Endothelial cell of umbilical vein (primary cell): ENCODE results near the gene ITGA7. TPM values are rescaled to one million over a fixed set of nuclear protein-coding genes. Genes with fewer than 3 reads are reported as not detected.

ENCODE experiments used
- Bru-seq: library from RNA; stranded (reverse); fragments of 400-500 nt; gene quantifications from one replicate; lab custom pipeline; 2021; lab: Mats Ljungman, UMichigan
- BruChase-seq, 2 experiments: library from RNA; stranded (reverse); fragments of 400-500 nt; gene quantifications; one replicate each; lab custom pipeline; 2021; lab: Mats Ljungman, UMichigan
- BruUV-seq: library from RNA; stranded (reverse); fragments of 400-500 nt; replicated peaks from 2 replicates; lab custom pipeline; 2021; lab: Mats Ljungman, UMichigan
- CTCF ChIA-PET: fragments of 300-600, 350-600 bp; sonication (Branson Sonifier 250); formaldehyde crosslinking; loops from one replicate; lab custom pipeline; 2021; ENCODE audit warnings: antibody characterized with exemption, inconsistent platforms; lab: Charles Lee
- POLR2A ChIA-PET: fragments of 300-600, 350-600 bp; sonication (Branson Sonifier 250); formaldehyde crosslinking; loops from one replicate; lab custom pipeline; 2021; ENCODE audit warnings: antibody characterized with exemption, inconsistent platforms; lab: Charles Lee
- DNase-seq: peaks from one replicate; pipeline ENCODE4 v3.0.0-alpha.2; 2011; ENCODE audit warnings: low read depth, low spot score
- FAIRE-seq: peaks from 2 replicates; lab custom pipeline; 2011; peaks lifted over from hg19 to GRCh38; lab: Jason Lieb, UNC
- H2AFZ ChIP-seq: 2 replicates; pipeline ENCODE4 v1.6.0; 2012; ENCODE audit warnings: low read depth, low read length, control low read depth, inconsistent platforms
- H3K27ac ChIP-seq: 2 replicates; pipeline ENCODE4 v1.5.1; 2011; ENCODE audit warnings: low read depth, mild to moderate bottlenecking, control low read depth, low read length, moderate library complexity; ENCODE audit not compliant: insufficient read depth
- H3K27me3 ChIP-seq, 2 experiments: 2 replicates each; pipeline versions ENCODE4 v1.6.0 to v1.6.1; 2011; ENCODE audit warnings: low read length in 2 of 2, mixed read lengths in 1 of 2; ENCODE audit not compliant: control insufficient read depth in 2 of 2, insufficient read depth in 2 of 2
- H3K36me3 ChIP-seq, 2 experiments: 2 replicates in 1 of 2; 3 replicates in 1 of 2; pipeline ENCODE4 v1.5.1; 2011; ENCODE audit warnings: low read length in 2 of 2, mild to moderate bottlenecking in 1 of 2, moderate library complexity in 1 of 2; ENCODE audit not compliant: control insufficient read depth in 2 of 2, insufficient read depth in 2 of 2; ENCODE audit errors: extremely low read depth in 1 of 2
- H3K4me1 ChIP-seq: 3 replicates; pipeline ENCODE4 v1.5.1; 2011; ENCODE audit warnings: mild to moderate bottlenecking, low read length; ENCODE audit not compliant: control insufficient read depth, insufficient read depth; ENCODE audit errors: extremely low read depth
- H3K4me2 ChIP-seq: 2 replicates; pipeline ENCODE4 v1.6.1; 2011; ENCODE audit warnings: low read length, control low read depth, mixed read lengths; ENCODE audit not compliant: insufficient read depth
- H3K4me3 ChIP-seq, 3 experiments: fragments of 200-600 bp in 1 of 3; sonication (generic), shearing (Covaris generic) in 1 of 3; replicated peaks in 1 of 3; 2 replicates each; pipeline ENCODE4 v1.5.1; 2011 to 2016; ENCODE audit warnings: control low read depth in 3 of 3, low read length in 3 of 3, mild to moderate bottlenecking in 2 of 3, inconsistent platforms in 1 of 3, low read depth in 1 of 3, moderate library complexity in 1 of 3; ENCODE audit not compliant: insufficient read depth in 1 of 3
- H3K79me2 ChIP-seq: 2 replicates; pipeline ENCODE4 v1.6.0; 2012; ENCODE audit warnings: low read length, inconsistent platforms; ENCODE audit not compliant: control insufficient read depth, insufficient read depth
- H3K9ac ChIP-seq: replicated peaks from 2 replicates; pipeline ENCODE3; 2011; ENCODE audit warnings: low read length, control low read depth; ENCODE audit not compliant: insufficient read depth; ENCODE audit errors: extremely low read depth
- H3K9me1 ChIP-seq: replicated peaks from 3 replicates; pipeline ENCODE4 v1.6.0; 2011; ENCODE audit warnings: mild to moderate bottlenecking, low read length; ENCODE audit not compliant: control insufficient read depth, insufficient read depth; ENCODE audit errors: extremely low read depth
- H3K9me3 ChIP-seq: replicated peaks from 2 replicates; pipeline ENCODE4 v1.5.1; 2012; ENCODE audit warnings: low read length, inconsistent platforms; ENCODE audit not compliant: control insufficient read depth, insufficient read depth
- H4K20me1 ChIP-seq: replicated peaks from 2 replicates; pipeline ENCODE3; 2011; ENCODE audit warnings: mild to moderate bottlenecking, low read length; ENCODE audit not compliant: control insufficient read depth, insufficient read depth; ENCODE audit errors: extremely low read depth
- CTCF ChIP-seq, 2 donors: IDR thresholded peaks; 1 replicate in 1 of 2; 2 replicates in 1 of 2; pipeline ENCODE4 v1.5.1; 2011; ENCODE audit warnings: low read length in 2 of 2, mild to moderate bottlenecking in 2 of 2, moderate library complexity in 2 of 2, control low read depth in 1 of 2, inconsistent platforms in 1 of 2, low read depth in 1 of 2; ENCODE audit not compliant: insufficient read depth in 1 of 2; ENCODE audit errors: extremely low read depth in 1 of 2
- EZH2 ChIP-seq: IDR thresholded peaks from 2 replicates; pipeline ENCODE4 v1.6.1; 2012; ENCODE audit warnings: borderline replicate concordance, low read depth, mild to moderate bottlenecking, moderate library complexity, low read length, inconsistent platforms; ENCODE audit not compliant: severe bottlenecking
- FOS ChIP-seq: IDR thresholded peaks from 2 replicates; pipeline ENCODE4 v1.6.1; 2011; ENCODE audit warnings: mild to moderate bottlenecking, low read length, moderate library complexity, borderline replicate concordance; ENCODE audit not compliant: insufficient read depth
- GATA2 ChIP-seq: IDR thresholded peaks from 2 replicates; pipeline ENCODE4 v1.7.0; 2011; ENCODE audit warnings: low read depth, mild to moderate bottlenecking, moderate library complexity, mixed read lengths, low read length; ENCODE audit not compliant: insufficient read length, insufficient read depth
- JUN ChIP-seq: IDR thresholded peaks from 2 replicates; pipeline ENCODE4 v1.6.1; 2011; ENCODE audit warnings: borderline replicate concordance, low read depth; ENCODE audit not compliant: insufficient read length, insufficient read depth
- MAX ChIP-seq: IDR thresholded peaks from 2 replicates; pipeline ENCODE4 v1.6.1; 2011; ENCODE audit not compliant: insufficient read depth, insufficient read length
- MYC ChIP-seq: IDR thresholded peaks from one replicate; pipeline ENCODE4 v1.6.1; 2011; ENCODE audit warnings: mild to moderate bottlenecking, low read depth, low read length
- POLR2A ChIP-seq: IDR thresholded peaks from 2 replicates; pipeline ENCODE4 v1.6.1; 2012; ENCODE audit warnings: low read depth, mild to moderate bottlenecking, control low read depth, low read length
- POLR2AphosphoS5 ChIP-seq: IDR thresholded peaks from 2 replicates; pipeline ENCODE4 v1.6.1; 2012; ENCODE audit warnings: low read depth, mild to moderate bottlenecking, control low read depth, low read length, moderate library complexity; ENCODE audit not compliant: insufficient read depth
- dilution Hi-C: fragments of 300-500 bp; cut with MboI; formaldehyde crosslinking; loops from one replicate; pipeline ENCODE4 v1.15.0; 2019; ENCODE audit warnings: low sequenced_read_pairs; ENCODE audit not compliant: extremely low pct_ligation_motif_present
- intact Hi-C: fragments of 100-400 bp; cut with micrococcal nuclease; formaldehyde crosslinking; loops from one replicate; pipeline ENCODE4 v1.10.0; 2022
- long read RNA-seq: library from polyadenylated mRNA; stranded (forward); transcript quantifications from one replicate; pipeline ENCODE4 v2.0.0, GENCODE V29; 2021
- polyA minus RNA-seq, 3 experiments: library from RNA; depleted of rRNA, polyadenylated mRNA; stranded (reverse); fragments of >200 nt; gene quantifications; 1 replicate in 1 of 3; 2 replicates in 2 of 3; pipeline ENCODE4 v1.2.3, GENCODE V29; 2011
- polyA plus RNA-seq, 4 experiments: library from polyadenylated mRNA; depleted of rRNA in 3 of 4; stranded (reverse) in 3 of 4; unstranded in 1 of 4; fragments of >200 nt; gene quantifications; 2 replicates each; pipeline versions ENCODE4 v1.2.1 to v1.2.3, GENCODE V29; 2011 to 2012; ENCODE audit warnings: missing spikeins in 1 of 4
- total RNA-seq: library from RNA; stranded (reverse); gene quantifications from 2 replicates; pipeline ENCODE4 v1.2.3, GENCODE V29; 2021

ITGA7 gene
- 0.84 and 1.0 TPM in 2 replicates for total RNA-seq
- polyA plus RNA-seq = 0.41 and 0.67 TPM in 2 replicates
- 0.21 and 0.28 TPM in 2 replicates for polyA plus RNA-seq (2011; cell fraction: cytosol; rRNA removed)
- polyA plus RNA-seq (2011; cell fraction: nucleus; rRNA removed) = 4.0 and 5.0 TPM in 2 replicates
- 0.15 and 0.20 TPM in 2 replicates for polyA plus RNA-seq (2012)
- polyA minus RNA-seq = 0.70 and 2.0 TPM in 2 replicates
- not detected for polyA minus RNA-seq (2011; cell fraction: cytosol; rRNA and poly(A)+ RNA removed)
- polyA minus RNA-seq (2011; cell fraction: nucleus; rRNA and poly(A)+ RNA removed) = 0.82 and 1.2 TPM in 2 replicates
- percentile 4 among the genes with signal in this experiment for Bru-seq, nascent RNA
- percentile 13 among the genes with signal in this experiment for BruChase-seq, experiment 1, labeled RNA remaining after a 6-hour chase
- BruChase-seq, experiment 2, labeled RNA remaining after a 2-hour chase = percentile 13 among the genes with signal in this experiment
- long read RNA-seq = 0 reads

- H3K4me1 ChIP-seq = no peaks in the 10 kb centered on the region
- FAIRE-seq = no peak
- H3K36me3 ChIP-seq = no peaks in the 10 kb centered on the region
- peak within 1 kb of the TSS; percentile 78 for H2AFZ ChIP-seq
- no peak within 1 kb of the TSS for H3K27ac ChIP-seq
- no peaks in the 10 kb centered on the region for H4K20me1 ChIP-seq
- H3K4me3 ChIP-seq = peak within 1 kb of the TSS; percentile 16 to 43 (median 24)
- no peaks in the 10 kb centered on the region for H3K9me1 ChIP-seq
- POLR2A ChIA-PET = no interaction called here
- CTCF ChIA-PET = interaction anchor here (0.9 to 2.0 kb wide), 3 partner anchors 8 to 17 kb away, joined by 3 to 5 read pairs (median 3); partner anchors contain the start of gene BLOC1S1
- H3K27me3 ChIP-seq = peaks cover 47 to 52% of the 10 kb centered on the region in 2 experiments
- BruUV-seq = no TSS peak
- no peaks in the 10 kb centered on the region for H3K9me3 ChIP-seq
- intact Hi-C loops (no loop called here), dilution Hi-C loops (no loop called here)
- no peak for DNase-seq
- TF ChIP-seq FOS (no peak), POLR2AphosphoS5 (no peak), JUN (no peak), POLR2A (no peak), MYC (no peak), CTCF (IDR thresholded peaks at IDR 0.05; ENCODE audit: extremely low read depth in 1 of 2, insufficient read depth in 1 of 2, low read depth in 1 of 2, low read length in 2 of 2) (no peak), EZH2 (no peak), GATA2 (no peak), MAX (no peak)
- H3K9ac ChIP-seq = no peak within 1 kb of the TSS
- H3K4me2 ChIP-seq = peak within 1 kb of the TSS; percentile 28
- H3K79me2 ChIP-seq = no peaks in the 10 kb centered on the region
Observed at GRCh38 chr12:55707841-55708694, at the start of gene ITGA7. Gene ITGA7 (minus strand): TSS chr12:55707904. CDS start chr12:55707682, 222 bp downstream.
